Mesendoderm (in vitro differentiated cells): Measurements from ENCODE around the gene CLSTN3.

Experiments
- DNase-seq: peaks from one replicate; pipeline ENCODE4 v3.0.0; 2013
- H2AK5ac ChIP-seq: 2 replicates; pipeline ENCODE4 v1.6.1; 2013; ENCODE audit warnings: low read length, inconsistent platforms
- H2BK120ac ChIP-seq: 2 replicates; pipeline ENCODE4 v1.6.1; 2013; ENCODE audit warnings: low read depth, mild to moderate bottlenecking, low read length, moderate library complexity, mixed read lengths
- H2BK15ac ChIP-seq: replicated peaks from 2 replicates; pipeline ENCODE4 v1.6.1; 2013; ENCODE audit warnings: low read depth, mild to moderate bottlenecking, moderate library complexity
- H2BK5ac ChIP-seq: 2 replicates; pipeline ENCODE4 v1.6.1; 2013; ENCODE audit warnings: low read length, inconsistent platforms
- H3K18ac ChIP-seq: 2 replicates; pipeline ENCODE4 v1.6.1; 2013; ENCODE audit warnings: mild to moderate bottlenecking, low read length, mixed read lengths
- H3K23ac ChIP-seq: one replicate; pipeline ENCODE4 v1.6.1; 2013; ENCODE audit warnings: low read length
- H3K27ac ChIP-seq: 2 replicates; pipeline ENCODE4 v1.5.1; 2013; ENCODE audit warnings: low read depth, mild to moderate bottlenecking, inconsistent platforms, low read length, moderate library complexity
- H3K27me3 ChIP-seq: 2 replicates; pipeline ENCODE4 v1.6.1; 2013; ENCODE audit warnings: low read length, control low read depth, mild to moderate bottlenecking, inconsistent platforms; ENCODE audit not compliant: insufficient read depth, poor library complexity
- H3K36me3 ChIP-seq: 2 replicates; pipeline ENCODE4 v1.6.1; 2013; ENCODE audit warnings: low read length, inconsistent platforms; ENCODE audit not compliant: control insufficient read depth, insufficient read depth
- H3K4ac ChIP-seq: one replicate; pipeline ENCODE4 v1.6.1; 2013; ENCODE audit warnings: low read depth, mild to moderate bottlenecking, low read length, moderate library complexity
- H3K4me1 ChIP-seq: 2 replicates; pipeline ENCODE4 v1.6.1; 2013; ENCODE audit warnings: low read depth, low read length, inconsistent platforms; ENCODE audit not compliant: control insufficient read depth
- H3K4me2 ChIP-seq: 2 replicates; pipeline ENCODE4 v1.6.1; 2013; ENCODE audit warnings: low read length
- H3K4me3 ChIP-seq: 2 replicates; pipeline ENCODE4 v1.5.1; 2013; ENCODE audit warnings: mild to moderate bottlenecking, low read length
- H3K56ac ChIP-seq: one replicate; pipeline ENCODE4 v1.6.1; 2013; ENCODE audit warnings: low read length
- H3K79me1 ChIP-seq: 2 replicates; pipeline ENCODE4 v1.6.1; 2013; ENCODE audit warnings: low read length, inconsistent platforms
- H3K79me2 ChIP-seq: 2 replicates; pipeline ENCODE4 v1.6.1; 2013; ENCODE audit warnings: mild to moderate bottlenecking, low read length; ENCODE audit not compliant: control insufficient read depth, insufficient read depth
- H3K9ac ChIP-seq: 2 replicates; pipeline ENCODE4 v1.6.1; 2013; ENCODE audit warnings: low read length, inconsistent platforms
- H4K5ac ChIP-seq: one replicate; pipeline ENCODE4 v1.6.1; 2013; ENCODE audit warnings: low read length
- H4K8ac ChIP-seq: one replicate; pipeline ENCODE4 v1.6.1; 2013; ENCODE audit warnings: low read depth, mild to moderate bottlenecking, control low read depth, low read length, moderate library complexity
- WGBS: extraction: QIAGEN DNeasy Blood & Tissue Kit; methylation state at CpG from one replicate; pipeline ENCODE4 v1.1.7; 2013; ENCODE audit warnings: low lambda C conversion rate, missing lambda C conversion rate; ENCODE audit not compliant: insufficient coverage; ENCODE audit errors: extremely low coverage; 5-methylcytosine and 5-hydroxymethylcytosine counted together

Gene CLSTN3

DNA sequence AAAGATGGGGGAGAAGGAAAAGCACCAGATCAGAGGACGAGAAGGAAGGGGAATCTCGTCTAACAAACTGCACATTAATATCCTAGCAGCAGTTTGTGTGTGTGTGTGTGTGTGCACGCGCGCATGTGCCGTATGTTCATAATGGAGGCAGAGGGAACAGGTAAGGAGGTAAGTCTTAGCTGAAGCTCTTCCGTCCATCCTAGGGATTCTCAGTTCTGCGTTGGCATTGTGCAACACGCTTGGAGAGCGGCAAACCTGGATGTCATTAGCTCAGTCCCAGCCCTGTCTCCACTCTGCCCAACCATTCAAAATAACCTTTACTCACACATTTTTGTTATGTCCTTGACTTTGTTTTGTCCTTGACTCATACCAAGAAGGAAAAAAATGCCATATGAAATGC is 36.3 kb upstream of the CLSTN3 start:
- no peak overlapping the region for H4K5ac ChIP-seq
- no peak overlapping the region for H3K4me3 ChIP-seq
- H2AK5ac ChIP-seq: no peak overlapping the region
- H3K4ac ChIP-seq: no peak overlapping the region
- H2BK15ac ChIP-seq: no peak overlapping the region
- no peak for DNase-seq
- H3K23ac ChIP-seq: no peak overlapping the region
- H2BK120ac ChIP-seq: no peak overlapping the region
- no peaks in the 10 kb centered on the region for H3K79me1 ChIP-seq
- no peaks in the 10 kb centered on the region for H3K36me3 ChIP-seq
- no peak overlapping the region for H3K9ac ChIP-seq
- no peak overlapping the region for H2BK5ac ChIP-seq
- no peaks in the 10 kb centered on the region for H3K4me1 ChIP-seq
- H3K27me3 ChIP-seq: no peaks in the 10 kb centered on the region
- no peak overlapping the region for H3K4me2 ChIP-seq
- no peak overlapping the region for H3K27ac ChIP-seq
- no peak overlapping the region for H4K8ac ChIP-seq
- no peaks in the 10 kb centered on the region for H3K79me2 ChIP-seq
- no peak overlapping the region for H3K18ac ChIP-seq
- no CpG with 5 or more reads among the region's 10 CpGs for WGBS
- no peak overlapping the region for H3K56ac ChIP-seq

DNA sequence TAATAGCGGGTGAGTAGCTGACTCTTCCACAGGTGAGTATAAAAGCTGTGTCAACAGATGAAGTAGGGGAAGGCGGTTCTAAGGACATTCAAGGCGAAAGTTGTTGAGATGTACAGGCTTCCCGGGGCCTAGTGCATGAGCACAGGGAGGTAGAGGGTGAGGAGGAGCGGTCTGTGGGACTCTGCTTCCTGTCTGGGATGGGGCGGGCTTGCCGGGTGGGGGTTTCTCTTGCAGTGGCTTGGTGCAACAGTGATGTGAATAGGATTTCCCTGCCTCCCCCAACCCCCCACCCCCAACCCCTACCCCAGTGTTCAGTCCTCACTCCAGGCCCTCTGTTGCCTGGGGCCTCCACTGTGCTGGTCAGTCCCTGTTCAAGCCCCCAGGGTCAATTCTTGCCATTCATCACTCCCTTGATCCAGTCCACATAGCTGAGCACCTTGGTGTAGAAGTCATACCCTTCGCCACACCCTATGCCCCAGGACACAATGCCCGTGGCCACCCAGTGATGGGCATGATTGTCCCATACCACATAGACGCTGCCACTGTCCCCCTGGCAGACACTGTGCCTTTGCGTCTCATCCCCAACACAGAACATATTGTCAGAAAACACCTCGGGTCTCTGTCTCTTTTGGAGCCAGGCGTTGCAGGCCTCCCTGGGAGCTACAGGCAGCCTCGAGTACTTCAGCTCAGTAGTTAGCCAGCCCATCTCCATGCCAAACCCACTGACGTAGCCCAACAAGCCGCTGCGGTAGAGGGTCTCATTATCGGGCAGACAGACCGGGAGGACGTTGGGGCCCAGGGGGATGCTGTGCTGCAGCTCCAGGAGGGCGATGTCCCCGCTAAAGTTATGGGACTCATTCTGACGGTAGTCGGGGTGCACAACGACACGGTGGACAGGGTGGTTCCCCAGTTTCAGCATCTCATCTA is 33.9 kb upstream of the CLSTN3 start:
- no peak overlapping the region for H2BK15ac ChIP-seq
- no peak overlapping the region for H3K9ac ChIP-seq
- no peaks in the 10 kb centered on the region for H3K79me2 ChIP-seq
- H3K4ac ChIP-seq: no peak overlapping the region
- no peak overlapping the region for H4K8ac ChIP-seq
- DNase-seq: no peak
- H3K4me2 ChIP-seq: no peak overlapping the region
- H3K27me3 ChIP-seq: no peaks in the 10 kb centered on the region
- no peak overlapping the region for H3K18ac ChIP-seq
- no peak overlapping the region for H2AK5ac ChIP-seq
- no peaks in the 10 kb centered on the region for H3K36me3 ChIP-seq
- no peak overlapping the region for H3K4me3 ChIP-seq
- H2BK5ac ChIP-seq: no peak overlapping the region
- no peaks in the 10 kb centered on the region for H3K4me1 ChIP-seq
- H2BK120ac ChIP-seq: no peak overlapping the region
- H3K23ac ChIP-seq: no peak overlapping the region
- no peaks in the 10 kb centered on the region for H3K79me1 ChIP-seq
- WGBS: no CpG with 5 or more reads among the region's 26 CpGs
- no peak overlapping the region for H3K27ac ChIP-seq
- no peak overlapping the region for H3K56ac ChIP-seq
- no peak overlapping the region for H4K5ac ChIP-seq

DNA sequence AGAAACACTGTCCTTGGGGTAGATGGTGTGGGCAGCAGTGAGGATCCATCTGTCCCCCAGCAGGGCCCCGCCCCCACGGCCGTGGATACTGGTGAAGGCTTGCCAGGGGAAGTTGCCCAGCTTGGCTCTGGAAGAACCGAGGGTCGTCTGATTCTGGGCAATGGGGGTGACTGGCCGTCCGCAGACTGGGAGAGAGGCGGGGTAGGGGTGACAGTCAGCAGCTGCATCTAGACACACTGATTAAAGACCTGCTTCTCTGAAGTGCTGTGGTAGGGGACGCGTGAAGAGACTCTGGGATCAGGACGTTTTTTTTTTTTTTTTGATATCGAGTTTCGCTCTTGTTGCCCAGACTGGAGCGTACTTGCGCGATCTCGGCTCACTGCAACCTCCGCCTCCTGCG is 33.2 kb upstream of the CLSTN3 start:
- no CpG with 5 or more reads among the region's 19 CpGs for WGBS
- DNase-seq: no peak

DNA sequence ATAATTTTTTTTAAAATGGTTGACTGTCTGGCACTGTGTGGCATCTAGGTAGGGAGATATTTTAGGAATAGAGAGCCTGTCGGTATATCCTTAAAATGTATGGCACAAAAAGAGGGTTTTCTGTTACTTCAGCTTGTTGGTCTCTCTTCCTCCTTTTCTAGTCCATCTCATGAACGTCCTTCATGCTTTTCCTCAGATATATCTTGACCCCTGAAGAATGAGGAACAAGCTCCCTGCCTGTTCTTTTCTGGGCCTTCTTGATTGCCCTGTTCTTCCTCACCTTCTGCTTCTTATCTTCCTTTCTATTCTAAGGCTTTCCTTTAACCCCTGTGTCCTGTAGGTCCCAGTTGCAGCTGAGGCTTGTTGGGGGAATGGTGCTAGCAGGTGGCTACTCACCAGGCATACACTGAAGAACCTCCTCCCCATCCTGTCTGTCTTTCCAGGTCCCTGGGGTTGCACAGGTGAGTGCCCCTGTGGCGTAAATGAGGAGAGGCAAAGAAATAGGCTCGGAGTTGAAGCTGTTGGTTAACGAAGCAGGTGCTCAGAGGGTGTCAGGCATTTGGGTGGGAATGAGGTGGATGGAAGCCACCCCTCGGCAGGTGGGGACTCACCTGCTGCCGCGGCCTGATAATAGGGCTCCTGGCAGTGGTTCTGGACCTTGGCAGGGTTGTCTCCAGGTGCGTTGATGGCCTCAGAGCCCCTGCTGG is 30.7 kb upstream of the CLSTN3 start:
- Histone ChIP-seq H3K18ac (no peak overlapping the region), H3K27ac (no peak overlapping the region), H2BK5ac (no peak overlapping the region), H4K5ac (no peak overlapping the region), H3K4ac (no peak overlapping the region), H3K36me3 (no peaks in the 10 kb centered on the region), H3K9ac (no peak overlapping the region), H2BK15ac (no peak overlapping the region), H4K8ac (no peak overlapping the region), H3K4me3 (no peak overlapping the region), H3K23ac (no peak overlapping the region), H2AK5ac (no peak overlapping the region), H3K79me1 (no peaks in the 10 kb centered on the region), H2BK120ac (no peak overlapping the region), H3K27me3 (no peaks in the 10 kb centered on the region), H3K56ac (no peak overlapping the region), H3K4me1 (no peaks in the 10 kb centered on the region), H3K79me2 (no peaks in the 10 kb centered on the region), H3K4me2 (no peak overlapping the region)
- no CpG with 5 or more reads among the region's 9 CpGs for WGBS
- DNase-seq: no peak

More for the DNA sequence above, 33.2 kb upstream of the CLSTN3 start:
- Histone ChIP-seq H3K4me3 (no peak overlapping the region), H3K18ac (no peak overlapping the region), H3K27me3 (no peaks in the 10 kb centered on the region), H2BK120ac (no peak overlapping the region), H4K5ac (no peak overlapping the region), H3K56ac (no peak overlapping the region), H2BK5ac (no peak overlapping the region), H4K8ac (no peak overlapping the region), H3K23ac (no peak overlapping the region), H3K36me3 (no peaks in the 10 kb centered on the region), H3K9ac (no peak overlapping the region), H3K79me1 (no peaks in the 10 kb centered on the region), H2BK15ac (no peak overlapping the region), H3K27ac (no peak overlapping the region), H3K79me2 (no peaks in the 10 kb centered on the region), H3K4me2 (no peak overlapping the region), H3K4ac (no peak overlapping the region), H3K4me1 (no peaks in the 10 kb centered on the region), H2AK5ac (no peak overlapping the region)

DNA sequence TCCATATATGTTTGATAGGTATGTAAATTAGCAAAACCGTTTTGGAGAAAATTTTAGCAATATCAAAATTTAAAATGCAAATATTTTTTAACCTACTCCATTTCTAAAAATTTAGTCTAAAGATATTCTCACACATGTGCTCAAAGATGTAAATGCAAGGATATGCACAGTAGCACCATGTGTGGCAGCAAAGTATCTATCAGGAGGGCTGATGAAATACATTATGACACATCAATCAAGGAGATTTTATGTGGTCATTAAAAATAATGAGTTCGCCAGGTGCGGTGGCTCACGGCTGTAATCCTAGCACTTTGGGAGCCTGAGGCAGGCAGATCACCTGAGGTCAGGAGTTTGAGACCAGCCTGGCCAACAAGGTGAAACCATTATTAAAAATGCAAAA is 29.9 kb upstream of the CLSTN3 start:
- Histone ChIP-seq H2BK15ac (no peak overlapping the region), H3K4me1 (no peaks in the 10 kb centered on the region), H3K4ac (no peak overlapping the region), H3K9ac (no peak overlapping the region), H4K5ac (no peak overlapping the region), H2BK120ac (no peak overlapping the region), H3K56ac (no peak overlapping the region), H3K4me3 (no peak overlapping the region), H3K23ac (no peak overlapping the region), H3K79me2 (no peaks in the 10 kb centered on the region), H4K8ac (no peak overlapping the region), H2BK5ac (no peak overlapping the region), H3K27ac (no peak overlapping the region), H3K4me2 (no peak overlapping the region), H3K27me3 (no peaks in the 10 kb centered on the region), H2AK5ac (no peak overlapping the region), H3K79me1 (no peaks in the 10 kb centered on the region), H3K18ac (no peak overlapping the region), H3K36me3 (no peaks in the 10 kb centered on the region)
- whole genome bisulfite sequencing: no CpG with 5 or more reads among the region's 4 CpGs
- no peak for DNase-seq
